GM21390 (cell line): Measurements from ENCODE around the gene SQSTM1.
"Not testable (repeated sequence)": the region's sequence is repeated elsewhere in the genome, so short reads cannot be mapped to it uniquely, and the experiment has no call there.

Experiments
- ATAC-seq: cut with Tn5 transposase; IDR thresholded peaks from one replicate; pipeline ENCODE4 v1.9.1; 2021; ENCODE audit not compliant: unreplicated experiment

The SQSTM1 gene

GRCh38 chr5:179820483-179821297 lies at the start of gene SQSTM1:
TSS of gene SQSTM1 (plus strand) at chr5:179820905. CDS start at chr5:179820937, 32 bp downstream.
- ATAC-seq, result peak; percentile 43

- no peak for ATAC-seq
Observed at GRCh38 chr5:179771311-179771895, 49.3 kb upstream of the SQSTM1 start.

- ATAC-seq, result no peak
Observed at GRCh38 chr5:179772351-179772750, 48.4 kb upstream of the SQSTM1 start.

GRCh38 chr5:179773686-179774040 lies 47.0 kb upstream of the SQSTM1 start:
- no peak for ATAC-seq

- no peak for ATAC-seq
Observed at GRCh38 chr5:179774442-179774841, 46.3 kb upstream of the SQSTM1 start.

GRCh38 chr5:179776411-179776938 lies 44.2 kb upstream of the SQSTM1 start:
- ATAC-seq, result no peak

GRCh38 chr5:179777456-179777855 lies 43.2 kb upstream of the SQSTM1 start:
- ATAC-seq, result no peak

- no peak for ATAC-seq
Observed at GRCh38 chr5:179777909-179778308, 42.8 kb upstream of the SQSTM1 start.

- no peak for ATAC-seq
Observed at GRCh38 chr5:179778591-179778990, 42.1 kb upstream of the SQSTM1 start.

- no peak for ATAC-seq
Observed at GRCh38 chr5:179779826-179780225, 40.9 kb upstream of the SQSTM1 start.

GRCh38 chr5:179780362-179780761 lies 40.3 kb upstream of the SQSTM1 start:
- ATAC-seq, result no peak

GRCh38 chr5:179781846-179782245 lies 38.9 kb upstream of the SQSTM1 start:
- ATAC-seq, result no peak

- ATAC-seq, result no peak
Observed at GRCh38 chr5:179783128-179783527, 37.6 kb upstream of the SQSTM1 start.

GRCh38 chr5:179786861-179787260 lies 33.8 kb upstream of the SQSTM1 start:
- no peak for ATAC-seq

- ATAC-seq, result no peak
Observed at GRCh38 chr5:179788193-179788854, 32.4 kb upstream of the SQSTM1 start.

GRCh38 chr5:179789278-179789677 lies 31.4 kb upstream of the SQSTM1 start:
- ATAC-seq, result not testable (repeated sequence)

GRCh38 chr5:179791881-179792611 lies 28.7 kb upstream of the SQSTM1 start:
- no peak for ATAC-seq

- ATAC-seq, result no peak
Observed at GRCh38 chr5:179792612-179793467, 27.9 kb upstream of the SQSTM1 start.

GRCh38 chr5:179793468-179794139 lies 27.1 kb upstream of the SQSTM1 start, which contains the start of gene LTC4S:
TSS of gene LTC4S (plus strand) at chr5:179793986. CDS start at chr5:179794081, 95 bp downstream.
- no peak for ATAC-seq

GRCh38 chr5:179794171-179794570 lies 26.5 kb upstream of the SQSTM1 start:
- ATAC-seq, result no peak
